HEK293 (cell line): ENCODE data around the gene CYP27A1.

Source experiments
- CTCF ChIA-PET: fragments of 350-600 bp; formaldehyde crosslinking; extraction: SDS; loops from one replicate; lab custom pipeline; 2021; ENCODE audit warnings: antibody characterized with exemption; lab: Yijun Ruan, JAX
- POLR2A ChIA-PET: fragments of 300-600 bp; formaldehyde crosslinking; extraction: SDS; loops from one replicate; lab custom pipeline; 2020; ENCODE audit warnings: antibody characterized with exemption, inconsistent platforms; lab: Yijun Ruan, JAX
- H3K27ac ChIP-seq: fragments of 200-500 bp; sonication (Bioruptor generic); 2 replicates; pipeline ENCODE4 v1.5.1; 2014; ENCODE audit warnings: low read depth, low read length, control low read depth, inconsistent platforms; ENCODE audit errors: extremely low read depth
- H3K36me3 ChIP-seq, 2 experiments: fragments of 200-500 bp in 1 of 2; sonication (Bioruptor generic) in 1 of 2; 1 replicate in 1 of 2; 2 replicates in 1 of 2; pipeline ENCODE4 v1.5.1; 2014 to 2017; ENCODE audit warnings: inconsistent platforms in 2 of 2, low read length in 2 of 2; ENCODE audit not compliant: control insufficient read depth in 2 of 2, insufficient read depth in 1 of 2
- H3K4me1 ChIP-seq: fragments of 200-500 bp; sonication (Bioruptor generic); 2 replicates; pipeline ENCODE4 v1.5.1; 2014; ENCODE audit warnings: mild to moderate bottlenecking, low read length, inconsistent platforms; ENCODE audit not compliant: control insufficient read depth, insufficient read depth
- H3K4me3 ChIP-seq: 2 replicates; pipeline ENCODE4 v1.5.1; 2011; ENCODE audit warnings: low read depth, mild to moderate bottlenecking, control low read depth, low read length, moderate library complexity
- H3K9me3 ChIP-seq: fragments of 200-500 bp; sonication (Bioruptor generic); 2 replicates; pipeline ENCODE4 v1.5.1; 2014; ENCODE audit warnings: low read depth, low read length, inconsistent platforms; ENCODE audit not compliant: control insufficient read depth, insufficient read depth
- IKZF3 ChIP-seq: fragments of 450-650 bp; IDR thresholded peaks from 2 replicates; pipeline ENCODE4 v1.5.0; 2018; ENCODE audit warnings: missing biosample characterization, mild to moderate bottlenecking, missing genetic modification characterization, moderate library complexity
- YY1 ChIP-seq: fragments of 450-650 bp; formaldehyde crosslinking; IDR thresholded peaks from 2 replicates; pipeline ENCODE4 v1.5.1; 2018; ENCODE audit warnings: missing biosample characterization, missing genetic modification characterization
- ZFP41 ChIP-seq: fragments of 450-650 bp; formaldehyde crosslinking; IDR thresholded peaks from 2 replicates; pipeline ENCODE4 v1.5.1; 2016; ENCODE audit warnings: missing biosample characterization, missing genetic modification characterization, borderline replicate concordance
- ZNF132 ChIP-seq: fragments of 450-650 bp; formaldehyde crosslinking; IDR thresholded peaks from 2 replicates; pipeline ENCODE4 v1.5.1; 2017; ENCODE audit warnings: missing biosample characterization, missing genetic modification characterization, borderline replicate concordance
- ZNF175 ChIP-seq: fragments of 450-650 bp; formaldehyde crosslinking; IDR thresholded peaks from 2 replicates; pipeline ENCODE4 v1.5.1; 2016; ENCODE audit warnings: missing biosample characterization, missing genetic modification characterization
- ZNF221 ChIP-seq: fragments of 450-650 bp; formaldehyde crosslinking; IDR thresholded peaks from 2 replicates; pipeline ENCODE4 v1.5.1; 2017; ENCODE audit warnings: missing biosample characterization, missing genetic modification characterization, borderline replicate concordance
- ZNF350 ChIP-seq: fragments of 450-650 bp; formaldehyde crosslinking; IDR thresholded peaks from 2 replicates; pipeline ENCODE4 v1.5.0; 2017; ENCODE audit warnings: missing biosample characterization, mild to moderate bottlenecking, missing genetic modification characterization
- ZNF501 ChIP-seq: fragments of 450-650 bp; formaldehyde crosslinking; IDR thresholded peaks from 2 replicates; pipeline ENCODE4 v1.5.1; 2016; ENCODE audit warnings: missing biosample characterization, missing genetic modification characterization
- ZNF514 ChIP-seq: fragments of 450-650 bp; formaldehyde crosslinking; IDR thresholded peaks from 2 replicates; pipeline ENCODE4 v1.5.1; 2016; ENCODE audit warnings: missing biosample characterization, missing genetic modification characterization
- ZNF529 ChIP-seq: fragments of 450-650 bp; formaldehyde crosslinking; IDR thresholded peaks from 2 replicates; pipeline ENCODE4 v1.5.1; 2017; ENCODE audit warnings: missing genetic modification characterization, missing biosample characterization; ENCODE audit not compliant: insufficient replicate concordance
- ZNF610 ChIP-seq: fragments of 450-650 bp; formaldehyde crosslinking; IDR thresholded peaks from 2 replicates; pipeline ENCODE4 v1.5.1; 2016; ENCODE audit warnings: missing biosample characterization, missing genetic modification characterization, borderline replicate concordance
- ZNF792 ChIP-seq: fragments of 450-650 bp; formaldehyde crosslinking; IDR thresholded peaks from 2 replicates; pipeline ENCODE4 v1.5.1; 2016; ENCODE audit warnings: missing biosample characterization, missing genetic modification characterization
- TF ChIP-seq, protein P1 (sequence below): fragments of 450-650 bp; formaldehyde crosslinking; IDR thresholded peaks from 2 replicates; pipeline ENCODE4 v1.5.1; 2016; ENCODE audit warnings: missing biosample characterization, missing genetic modification characterization
- TF ChIP-seq, protein P2 (sequence below): fragments of 450-650 bp; formaldehyde crosslinking; conservative IDR thresholded peaks from 2 replicates; pipeline ENCODE4 v1.5.1; 2016; ENCODE audit warnings: low read depth, missing biosample characterization, missing genetic modification characterization
- TF ChIP-seq, protein P3 (sequence below): fragments of 450-650 bp; formaldehyde crosslinking; IDR thresholded peaks from 2 replicates; pipeline ENCODE4 v1.5.1; 2017; ENCODE audit warnings: missing biosample characterization, missing genetic modification characterization
- TF ChIP-seq, protein P4 (sequence below): fragments of 450-650 bp; formaldehyde crosslinking; IDR thresholded peaks from 2 replicates; pipeline ENCODE4 v1.5.1; 2017; ENCODE audit warnings: missing biosample characterization, missing genetic modification characterization
- TF ChIP-seq, protein P5 (sequence below): fragments of 450-650 bp; IDR thresholded peaks from 2 replicates; pipeline ENCODE4 v1.5.1; 2018; ENCODE audit warnings: missing biosample characterization, mild to moderate bottlenecking, missing genetic modification characterization

CYP27A1 gene

DNA sequence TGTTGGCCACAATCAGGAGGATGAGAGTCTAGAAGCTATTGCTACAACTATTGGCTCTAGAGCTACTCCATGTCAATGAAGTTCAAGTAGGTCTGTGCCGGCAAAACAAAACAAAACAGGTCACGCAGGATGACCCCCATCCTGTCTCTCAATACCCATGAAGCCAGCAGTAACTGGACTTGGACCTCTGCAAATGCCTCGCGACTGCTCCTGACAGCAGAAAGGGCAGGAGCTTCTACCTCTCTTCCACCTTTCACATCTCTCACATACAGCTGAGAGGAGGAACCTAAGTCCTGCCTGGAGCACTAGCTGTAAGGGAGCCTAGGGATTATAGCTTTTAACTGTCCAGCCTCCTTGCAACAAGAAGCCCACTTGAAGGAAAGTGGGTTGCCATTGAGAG lies 33.7 kb downstream of the CYP27A1 start:
- Histone ChIP-seq H3K4me1 (no peaks in the 10 kb centered on the region), H3K36me3 (no peaks in the 10 kb centered on the region), H3K27ac (no peak overlapping the region), H3K9me3 (no peaks in the 10 kb centered on the region), H3K4me3 (no peak overlapping the region)
- CTCF ChIA-PET: interaction anchor here (0.5 kb wide), 1 partner anchor 33 kb away, joined by 5 read pairs; no protein-coding TSS in a partner anchor
- POLR2A ChIA-PET: interaction anchor here (0.7 kb wide), 1 partner anchor 156 kb away, joined by 3 read pairs; the partner anchor contains the start of genes BCS1L and ZNF142
- TF ChIP-seq, protein P1, sequence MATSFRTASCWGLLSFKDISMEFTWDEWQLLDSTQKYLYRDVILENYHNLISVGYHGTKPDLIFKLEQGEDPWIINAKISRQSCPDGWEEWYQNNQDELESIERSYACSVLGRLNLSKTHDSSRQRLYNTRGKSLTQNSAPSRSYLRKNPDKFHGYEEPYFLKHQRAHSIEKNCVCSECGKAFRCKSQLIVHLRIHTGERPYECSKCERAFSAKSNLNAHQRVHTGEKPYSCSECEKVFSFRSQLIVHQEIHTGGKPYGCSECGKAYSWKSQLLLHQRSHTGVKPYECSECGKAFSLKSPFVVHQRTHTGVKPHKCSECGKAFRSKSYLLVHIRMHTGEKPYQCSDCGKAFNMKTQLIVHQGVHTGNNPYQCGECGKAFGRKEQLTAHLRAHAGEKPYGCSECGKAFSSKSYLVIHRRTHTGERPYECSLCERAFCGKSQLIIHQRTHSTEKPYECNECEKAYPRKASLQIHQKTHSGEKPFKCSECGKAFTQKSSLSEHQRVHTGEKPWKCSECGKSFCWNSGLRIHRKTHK (tag by site-specific recombination): no peak
- TF ChIP-seq ZNF221 (tag by site-specific recombination) (no peak), IKZF3 (tag by site-specific recombination) (no peak), ZNF529 (tag by site-specific recombination) (no peak), ZFP41 (no peak), ZNF792 (no peak), ZNF501 (tag by site-specific recombination) (no peak), ZNF514 (no peak), YY1 (tag by site-specific recombination) (no peak)
- TF ChIP-seq, protein P2, sequence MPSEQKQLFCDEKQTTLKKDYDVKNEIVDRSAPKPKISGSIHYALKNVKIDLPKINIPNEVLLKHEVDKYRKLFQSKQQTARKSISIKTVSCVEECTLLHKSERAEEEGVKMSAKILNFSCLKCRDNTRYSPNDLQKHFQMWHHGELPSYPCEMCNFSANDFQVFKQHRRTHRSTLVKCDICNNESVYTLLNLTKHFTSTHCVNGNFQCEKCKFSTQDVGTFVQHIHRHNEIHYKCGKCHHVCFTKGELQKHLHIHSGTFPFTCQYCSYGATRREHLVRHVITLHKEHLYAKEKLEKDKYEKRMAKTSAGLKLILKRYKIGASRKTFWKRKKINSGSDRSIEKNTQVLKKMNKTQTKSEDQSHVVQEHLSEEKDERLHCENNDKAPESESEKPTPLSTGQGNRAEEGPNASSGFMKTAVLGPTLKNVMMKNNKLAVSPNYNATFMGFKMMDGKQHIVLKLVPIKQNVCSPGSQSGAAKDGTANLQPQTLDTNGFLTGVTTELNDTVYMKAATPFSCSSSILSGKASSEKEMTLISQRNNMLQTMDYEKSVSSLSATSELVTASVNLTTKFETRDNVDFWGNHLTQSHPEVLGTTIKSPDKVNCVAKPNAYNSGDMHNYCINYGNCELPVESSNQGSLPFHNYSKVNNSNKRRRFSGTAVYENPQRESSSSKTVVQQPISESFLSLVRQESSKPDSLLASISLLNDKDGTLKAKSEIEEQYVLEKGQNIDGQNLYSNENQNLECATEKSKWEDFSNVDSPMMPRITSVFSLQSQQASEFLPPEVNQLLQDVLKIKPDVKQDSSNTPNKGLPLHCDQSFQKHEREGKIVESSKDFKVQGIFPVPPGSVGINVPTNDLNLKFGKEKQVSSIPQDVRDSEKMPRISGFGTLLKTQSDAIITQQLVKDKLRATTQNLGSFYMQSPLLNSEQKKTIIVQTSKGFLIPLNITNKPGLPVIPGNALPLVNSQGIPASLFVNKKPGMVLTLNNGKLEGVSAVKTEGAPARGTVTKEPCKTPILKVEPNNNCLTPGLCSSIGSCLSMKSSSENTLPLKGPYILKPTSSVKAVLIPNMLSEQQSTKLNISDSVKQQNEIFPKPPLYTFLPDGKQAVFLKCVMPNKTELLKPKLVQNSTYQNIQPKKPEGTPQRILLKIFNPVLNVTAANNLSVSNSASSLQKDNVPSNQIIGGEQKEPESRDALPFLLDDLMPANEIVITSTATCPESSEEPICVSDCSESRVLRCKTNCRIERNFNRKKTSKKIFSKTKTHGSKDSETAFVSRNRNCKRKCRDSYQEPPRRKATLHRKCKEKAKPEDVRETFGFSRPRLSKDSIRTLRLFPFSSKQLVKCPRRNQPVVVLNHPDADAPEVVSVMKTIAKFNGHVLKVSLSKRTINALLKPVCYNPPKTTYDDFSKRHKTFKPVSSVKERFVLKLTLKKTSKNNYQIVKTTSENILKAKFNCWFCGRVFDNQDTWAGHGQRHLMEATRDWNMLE (tag by site-specific recombination): no peak
- TF ChIP-seq, protein P3, sequence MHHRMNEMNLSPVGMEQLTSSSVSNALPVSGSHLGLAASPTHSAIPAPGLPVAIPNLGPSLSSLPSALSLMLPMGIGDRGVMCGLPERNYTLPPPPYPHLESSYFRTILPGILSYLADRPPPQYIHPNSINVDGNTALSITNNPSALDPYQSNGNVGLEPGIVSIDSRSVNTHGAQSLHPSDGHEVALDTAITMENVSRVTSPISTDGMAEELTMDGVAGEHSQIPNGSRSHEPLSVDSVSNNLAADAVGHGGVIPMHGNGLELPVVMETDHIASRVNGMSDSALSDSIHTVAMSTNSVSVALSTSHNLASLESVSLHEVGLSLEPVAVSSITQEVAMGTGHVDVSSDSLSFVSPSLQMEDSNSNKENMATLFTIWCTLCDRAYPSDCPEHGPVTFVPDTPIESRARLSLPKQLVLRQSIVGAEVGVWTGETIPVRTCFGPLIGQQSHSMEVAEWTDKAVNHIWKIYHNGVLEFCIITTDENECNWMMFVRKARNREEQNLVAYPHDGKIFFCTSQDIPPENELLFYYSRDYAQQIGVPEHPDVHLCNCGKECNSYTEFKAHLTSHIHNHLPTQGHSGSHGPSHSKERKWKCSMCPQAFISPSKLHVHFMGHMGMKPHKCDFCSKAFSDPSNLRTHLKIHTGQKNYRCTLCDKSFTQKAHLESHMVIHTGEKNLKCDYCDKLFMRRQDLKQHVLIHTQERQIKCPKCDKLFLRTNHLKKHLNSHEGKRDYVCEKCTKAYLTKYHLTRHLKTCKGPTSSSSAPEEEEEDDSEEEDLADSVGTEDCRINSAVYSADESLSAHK (tag by site-specific recombination): no peak
- TF ChIP-seq, protein P4, sequence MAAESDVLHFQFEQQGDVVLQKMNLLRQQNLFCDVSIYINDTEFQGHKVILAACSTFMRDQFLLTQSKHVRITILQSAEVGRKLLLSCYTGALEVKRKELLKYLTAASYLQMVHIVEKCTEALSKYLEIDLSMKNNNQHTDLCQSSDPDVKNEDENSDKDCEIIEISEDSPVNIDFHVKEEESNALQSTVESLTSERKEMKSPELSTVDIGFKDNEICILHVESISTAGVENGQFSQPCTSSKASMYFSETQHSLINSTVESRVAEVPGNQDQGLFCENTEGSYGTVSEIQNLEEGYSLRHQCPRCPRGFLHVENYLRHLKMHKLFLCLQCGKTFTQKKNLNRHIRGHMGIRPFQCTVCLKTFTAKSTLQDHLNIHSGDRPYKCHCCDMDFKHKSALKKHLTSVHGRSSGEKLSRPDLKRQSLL (tag by site-specific recombination): no peak

DNA sequence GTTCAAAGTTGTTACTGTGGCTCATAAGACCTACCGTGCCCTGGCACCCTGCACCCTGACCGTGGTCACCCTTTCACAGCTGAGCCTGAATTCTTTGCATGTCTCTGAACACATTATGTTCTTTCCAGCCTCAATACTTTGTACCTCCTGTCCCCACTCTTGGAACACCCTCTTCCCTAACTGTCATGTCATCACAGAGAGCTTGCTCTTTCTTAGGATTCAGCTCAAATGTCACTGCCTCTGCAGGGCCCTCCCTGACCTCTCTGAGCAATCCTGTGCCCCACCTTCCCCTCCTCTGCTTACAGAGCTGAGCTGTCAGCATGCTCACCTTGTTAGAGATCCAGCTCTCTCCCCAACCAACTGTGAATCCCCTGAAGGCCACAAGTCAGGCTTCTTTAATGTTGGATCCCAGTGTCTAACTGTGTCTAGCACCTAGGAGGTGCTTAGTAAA lies 34.6 kb downstream of the CYP27A1 start:
- ChIA-PET CTCF (interaction anchor here (0.6 to 0.8 kb wide), 3 partner anchors 10 to 659 kb away, joined by 3 to 4 read pairs (median 3); no protein-coding TSS in a partner anchor), POLR2A (no interaction called here)
- H3K4me1 ChIP-seq: no peaks in the 10 kb centered on the region

More for the DNA sequence above, 34.6 kb downstream of the CYP27A1 start:
- H3K4me3 ChIP-seq: no peak overlapping the region
- TF ChIP-seq ZNF610 (no peak), ZNF175 (no peak), ZNF132 (tag by site-specific recombination) (no peak), ZNF350 (no peak)
- TF ChIP-seq, protein P5, sequence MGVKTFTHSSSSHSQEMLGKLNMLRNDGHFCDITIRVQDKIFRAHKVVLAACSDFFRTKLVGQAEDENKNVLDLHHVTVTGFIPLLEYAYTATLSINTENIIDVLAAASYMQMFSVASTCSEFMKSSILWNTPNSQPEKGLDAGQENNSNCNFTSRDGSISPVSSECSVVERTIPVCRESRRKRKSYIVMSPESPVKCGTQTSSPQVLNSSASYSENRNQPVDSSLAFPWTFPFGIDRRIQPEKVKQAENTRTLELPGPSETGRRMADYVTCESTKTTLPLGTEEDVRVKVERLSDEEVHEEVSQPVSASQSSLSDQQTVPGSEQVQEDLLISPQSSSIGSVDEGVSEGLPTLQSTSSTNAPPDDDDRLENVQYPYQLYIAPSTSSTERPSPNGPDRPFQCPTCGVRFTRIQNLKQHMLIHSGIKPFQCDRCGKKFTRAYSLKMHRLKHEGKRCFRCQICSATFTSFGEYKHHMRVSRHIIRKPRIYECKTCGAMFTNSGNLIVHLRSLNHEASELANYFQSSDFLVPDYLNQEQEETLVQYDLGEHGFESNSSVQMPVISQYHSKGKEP (tag by site-specific recombination): no peak
- no peak overlapping the region for H3K27ac ChIP-seq
- H3K36me3 ChIP-seq: no peaks in the 10 kb centered on the region
- no peaks in the 10 kb centered on the region for H3K9me3 ChIP-seq
